ENCODE measurements around the gene IKBKG. TPM values are rescaled to one million over a fixed set of nuclear protein-coding genes. Genes with fewer than 3 reads are reported as not detected.

The IKBKG gene
- total RNA-seq, 1 donor from 2014 or later = 16.7 TPM

- peaks cover 23% of the 10 kb centered on the region for H3K9me3 Mint-ChIP-seq (ENCODE audit: low read depth)
- H3K27ac Mint-ChIP-seq = no peak overlapping the region
- no peak for DNase-seq (ENCODE audit: low spot score, unreplicated experiment)
- TF ChIP-seq CTCF (IDR thresholded peaks at IDR 0.05; ENCODE audit: unreplicated experiment) = no peak
- H3K27me3 Mint-ChIP-seq = no peaks in the 10 kb centered on the region
- H3K4me3 Mint-ChIP-seq (ENCODE audit: low read depth) = no peak overlapping the region
- H3K4me1 Mint-ChIP-seq (ENCODE audit: low read depth) = peaks cover 11% of the 10 kb centered on the region
- peaks cover 9% of the 10 kb centered on the region for H3K36me3 Mint-ChIP-seq (ENCODE audit: insufficient read depth)
Measured at GRCh38 chrX:154512879-154513553, 34.4 kb upstream of the IKBKG start.

- TF ChIP-seq CTCF (IDR thresholded peaks at IDR 0.05; ENCODE audit: unreplicated experiment) = no peak
- no peak for DNase-seq (ENCODE audit: low spot score, unreplicated experiment)
- Mint-ChIP-seq H3K36me3 (ENCODE audit: insufficient read depth) (peaks cover 9% of the 10 kb centered on the region), H3K27ac (no peak overlapping the region), H3K4me3 (ENCODE audit: low read depth) (no peak overlapping the region), H3K4me1 (ENCODE audit: low read depth) (peaks cover 13% of the 10 kb centered on the region), H3K9me3 (ENCODE audit: low read depth) (peaks cover 20% of the 10 kb centered on the region), H3K27me3 (no peaks in the 10 kb centered on the region)
Measured at GRCh38 chrX:154513716-154514115, 33.7 kb upstream of the IKBKG start.

GRCh38 chrX:154515090-154515965, 32.1 kb upstream of the IKBKG start:
- Mint-ChIP-seq H3K9me3 (ENCODE audit: low read depth) (peaks cover 11% of the 10 kb centered on the region), H3K4me1 (ENCODE audit: low read depth) (peaks cover 13% of the 10 kb centered on the region), H3K4me3 (ENCODE audit: low read depth) (peak overlapping the region; percentile 74), H3K27me3 (no peaks in the 10 kb centered on the region), H3K27ac (peak overlapping the region; percentile 56), H3K36me3 (ENCODE audit: insufficient read depth) (peaks cover 4% of the 10 kb centered on the region)
- TF ChIP-seq CTCF (IDR thresholded peaks at IDR 0.05; ENCODE audit: unreplicated experiment) = no peak
- no peak for DNase-seq (ENCODE audit: low spot score, unreplicated experiment)

- H3K4me3 Mint-ChIP-seq (ENCODE audit: low read depth) = peak within 1 kb of the TSS; percentile 74
- peak within 1 kb of the TSS; percentile 98 for H3K27ac Mint-ChIP-seq
- peaks cover 11% of the 10 kb centered on the region for H3K9me3 Mint-ChIP-seq (ENCODE audit: low read depth)
- H3K4me1 Mint-ChIP-seq (ENCODE audit: low read depth) = peaks cover 13% of the 10 kb centered on the region
- peaks cover 3% of the 10 kb centered on the region for H3K36me3 Mint-ChIP-seq (ENCODE audit: insufficient read depth)
- H3K27me3 Mint-ChIP-seq = no peaks in the 10 kb centered on the region
- no peak for TF ChIP-seq CTCF (IDR thresholded peaks at IDR 0.05; ENCODE audit: unreplicated experiment)
- DNase-seq (ENCODE audit: low spot score, unreplicated experiment) = peak; percentile 86
Measured at GRCh38 chrX:154515966-154516655, 31.3 kb upstream of the IKBKG start, which contains the start of gene FAM3A. TSS of gene FAM3A (minus strand) at chrX:154516232. CDS start at chrX:154515772, 460 bp downstream.

- Mint-ChIP-seq H3K27me3 (no peaks in the 10 kb centered on the region), H3K4me3 (ENCODE audit: low read depth) (peak overlapping the region; percentile 72), H3K27ac (peak overlapping the region; percentile 98), H3K36me3 (ENCODE audit: insufficient read depth) (peaks cover 2% of the 10 kb centered on the region), H3K9me3 (ENCODE audit: low read depth) (peaks cover 11% of the 10 kb centered on the region), H3K4me1 (ENCODE audit: low read depth) (peaks cover 13% of the 10 kb centered on the region)
- TF ChIP-seq CTCF (IDR thresholded peaks at IDR 0.05; ENCODE audit: unreplicated experiment) = no peak
- DNase-seq (ENCODE audit: low spot score, unreplicated experiment) = no peak
Measured at GRCh38 chrX:154516656-154517100, 30.7 kb upstream of the IKBKG start.

Data from progenitor cell of endocrine pancreas (in vitro differentiated cells).